Adipose tissue (tissue), 3 donors: ENCODE results near the gene LPP. TPM values are rescaled to one million over a fixed set of nuclear protein-coding genes. Genes with fewer than 3 reads are reported as not detected.

Source experiments
- H3K27ac ChIP-seq: one replicate; pipeline ENCODE4 v1.5.1; 2013; ENCODE audit warnings: low read depth, low read length
- WGBS, 3 donors: extraction: QIAGEN DNeasy Blood & Tissue Kit; methylation state at CpG; one replicate each; pipeline ENCODE4 v1.1.7; 2013; 5-methylcytosine and 5-hydroxymethylcytosine counted together
- polyA plus RNA-seq, 3 donors: library from polyadenylated mRNA; stranded (reverse); fragments of 200-250 nt; gene quantifications; one replicate each; pipeline ENCODE4 v1.2.3, GENCODE V29; 2013
- donor health status: healthy with polysubstance abuse.
- donor health status: Bipolar disorder and iron deficiency.
- donor health status: healthy.

Gene LPP
- polyA plus RNA-seq, 3 donors = 3.6 to 25.6 (median 11.3) TPM

GRCh38 chr3:188712248-188712924 lies 558.4 kb downstream of the LPP start:
- no peak overlapping the region for H3K27ac ChIP-seq
- WGBS, 3 donors = 35 to 82% (median 51%) methylated on average over 4 of the region's 4 CpGs

GRCh38 chr3:188712991-188713390 lies 559.0 kb downstream of the LPP start:
- WGBS, 3 donors = 42 to 91% (median 63%) methylated on average over 3 of the region's 3 CpGs
- H3K27ac ChIP-seq = no peak overlapping the region

DNA sequence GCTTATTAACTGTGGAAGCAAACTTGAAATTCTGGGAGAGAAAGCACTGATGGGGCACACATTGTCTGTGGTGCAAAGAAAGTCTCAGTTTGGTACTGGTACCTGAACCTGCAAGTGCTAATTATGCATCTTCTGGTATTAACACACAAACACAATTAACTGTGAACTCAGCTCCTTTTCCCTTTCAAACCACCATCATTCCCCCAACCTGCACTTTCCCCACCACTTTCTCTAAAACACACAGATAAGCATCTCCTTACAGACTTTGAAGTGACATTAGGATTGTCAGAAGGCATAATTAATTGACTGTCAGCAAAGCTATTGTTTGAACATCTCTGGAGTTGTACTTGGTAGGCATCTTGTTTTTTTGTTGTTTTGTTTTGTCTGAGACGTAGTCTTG lies 565.6 kb downstream of the LPP start:
- H3K27ac ChIP-seq = no peak overlapping the region
- 46 to 100% (median 97%) methylated on average over 1 of the region's 1 CpG for WGBS, 3 donors

- WGBS, 3 donors = 51 to 67% (median 57%) methylated on average over 3 of the region's 3 CpGs
Measured at GRCh38 chr3:188720215-188720614, 566.3 kb downstream of the LPP start.

DNA sequence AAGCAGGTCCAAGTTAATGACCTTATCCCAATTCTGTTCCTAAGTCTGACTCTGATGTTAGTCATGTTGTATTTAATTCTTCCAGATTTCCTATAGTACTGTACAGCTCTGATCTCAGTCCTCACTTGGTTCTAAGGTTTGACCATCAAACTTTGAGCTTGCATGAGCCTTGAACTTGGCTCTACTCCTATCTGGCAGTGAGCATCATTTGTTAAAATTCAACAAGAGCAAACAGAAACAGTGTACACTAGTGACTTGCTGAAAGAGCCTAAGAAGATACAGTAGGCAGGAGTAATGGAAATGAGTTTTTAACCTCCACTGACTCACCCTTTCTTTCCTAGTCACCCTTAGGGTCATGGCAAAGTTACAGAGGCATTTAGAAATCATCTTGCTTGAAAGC lies 566.7 kb downstream of the LPP start:
- H3K27ac ChIP-seq = no peak overlapping the region

More at GRCh38 chr3:188720215-188720614, 566.3 kb downstream of the LPP start:
- no peak overlapping the region for H3K27ac ChIP-seq

GRCh38 chr3:188721312-188721711 lies 567.4 kb downstream of the LPP start:
- H3K27ac ChIP-seq = no peak overlapping the region
- 96 to 99% (median 97%) methylated on average over 4 of the region's 4 CpGs for WGBS, 3 donors

DNA sequence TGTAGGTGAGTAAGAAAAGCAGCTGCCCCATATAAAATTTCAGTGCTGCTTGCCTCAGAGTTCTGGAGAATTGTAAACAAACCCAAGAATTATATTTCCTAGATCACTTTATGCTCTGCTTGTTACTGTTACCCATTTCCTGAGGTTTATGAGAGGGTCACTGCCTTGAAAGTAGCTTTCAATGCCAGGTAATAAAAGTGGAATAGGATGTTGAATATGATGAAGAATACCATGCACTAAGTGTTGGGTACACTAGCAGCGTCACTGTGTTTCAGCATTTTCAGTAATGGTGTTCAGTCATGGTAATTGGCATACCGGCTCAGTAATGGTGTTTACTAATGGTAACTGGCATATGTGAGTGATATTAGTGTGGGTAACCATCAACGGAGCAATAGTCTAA lies 568.0 kb downstream of the LPP start:
- H3K27ac ChIP-seq = no peak overlapping the region
- WGBS, 3 donors = 91 to 99% (median 97%) methylated on average over 3 of the region's 3 CpGs

GRCh38 chr3:188722963-188723362 lies 569.0 kb downstream of the LPP start:
- 91 to 93% (median 93%) methylated on average over 3 of the region's 3 CpGs for WGBS, 3 donors
- H3K27ac ChIP-seq = no peak overlapping the region

- H3K27ac ChIP-seq = no peak overlapping the region
- WGBS, 3 donors = 84 to 89% (median 88%) methylated on average over 2 of the region's 2 CpGs
Measured at GRCh38 chr3:188727052-188727451, 573.1 kb downstream of the LPP start.

- no peak overlapping the region for H3K27ac ChIP-seq
- 0 to 52% (median 47%) methylated on average over 1 of the region's 1 CpG for WGBS, 3 donors
Measured at GRCh38 chr3:188728371-188728896, 574.5 kb downstream of the LPP start.

DNA sequence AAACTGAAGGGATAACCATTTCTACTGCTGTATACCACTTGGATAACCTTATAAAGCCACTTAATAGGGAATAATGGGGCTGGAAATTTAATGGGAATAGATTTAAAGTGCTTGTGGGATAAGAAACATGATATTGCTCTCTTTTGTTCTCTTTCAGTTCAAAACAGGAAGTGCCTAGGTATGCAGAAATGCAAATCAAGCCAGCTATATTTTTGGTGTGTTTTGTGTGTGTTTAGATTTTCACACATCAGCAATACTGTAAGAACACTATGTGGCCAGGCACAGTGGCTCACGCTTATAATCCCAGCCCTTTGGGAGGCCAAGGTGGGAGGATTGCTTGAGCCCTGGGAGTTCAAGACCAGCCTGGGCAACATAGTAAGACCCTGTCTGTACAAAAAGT lies 575.5 kb downstream of the LPP start:
- no peak overlapping the region for H3K27ac ChIP-seq
- 94 to 100% (median 97%) methylated on average over 1 of the region's 1 CpG for WGBS, 3 donors

- H3K27ac ChIP-seq = no peak overlapping the region
Measured at GRCh38 chr3:188734395-188734794, 580.4 kb downstream of the LPP start.

DNA sequence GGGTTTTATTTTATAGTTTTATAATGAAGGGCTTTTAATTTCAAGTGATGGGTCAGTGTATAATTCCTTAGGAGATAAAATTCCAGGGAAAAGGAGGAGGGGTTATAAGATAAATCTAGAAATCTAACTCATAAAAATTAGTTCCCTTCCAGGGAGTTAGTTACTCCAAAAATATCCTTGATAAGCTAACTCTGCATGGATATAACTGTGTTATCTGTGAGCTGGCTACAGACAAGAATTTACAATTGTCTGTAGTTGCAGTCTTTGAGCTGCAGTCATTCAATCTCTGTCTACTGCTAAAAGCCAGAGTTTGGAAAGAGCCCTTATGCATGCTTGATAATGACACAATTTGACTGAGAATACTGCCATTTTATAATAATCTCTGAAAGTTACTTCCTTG lies 585.6 kb downstream of the LPP start:
- H3K27ac ChIP-seq = no peak overlapping the region

More at GRCh38 chr3:188734395-188734794, 580.4 kb downstream of the LPP start:
- 40 to 94% (median 93%) methylated on average over 1 of the region's 1 CpG for WGBS, 3 donors

DNA sequence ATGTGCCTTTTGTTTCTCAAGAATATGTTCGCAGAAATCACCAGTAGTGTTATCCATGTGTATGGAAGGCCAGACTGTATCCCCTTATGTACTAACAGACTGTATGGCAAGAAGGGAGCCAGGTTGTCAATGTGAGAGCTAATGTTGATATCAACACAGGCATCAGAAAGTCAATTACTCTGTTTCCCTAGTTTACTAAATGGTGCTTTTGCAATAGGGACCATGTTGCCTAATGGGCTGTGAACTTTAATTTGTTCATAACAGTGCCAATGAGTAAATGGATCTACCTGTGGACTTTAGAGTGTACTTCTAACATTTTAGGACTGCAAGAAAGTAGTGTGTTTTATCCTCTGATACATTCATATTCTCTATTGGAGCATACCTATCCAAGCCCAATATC lies 586.1 kb downstream of the LPP start:
- no peak overlapping the region for H3K27ac ChIP-seq
- 97 to 100% (median 100%) methylated on average over 1 of the region's 1 CpG for WGBS, 3 donors

DNA sequence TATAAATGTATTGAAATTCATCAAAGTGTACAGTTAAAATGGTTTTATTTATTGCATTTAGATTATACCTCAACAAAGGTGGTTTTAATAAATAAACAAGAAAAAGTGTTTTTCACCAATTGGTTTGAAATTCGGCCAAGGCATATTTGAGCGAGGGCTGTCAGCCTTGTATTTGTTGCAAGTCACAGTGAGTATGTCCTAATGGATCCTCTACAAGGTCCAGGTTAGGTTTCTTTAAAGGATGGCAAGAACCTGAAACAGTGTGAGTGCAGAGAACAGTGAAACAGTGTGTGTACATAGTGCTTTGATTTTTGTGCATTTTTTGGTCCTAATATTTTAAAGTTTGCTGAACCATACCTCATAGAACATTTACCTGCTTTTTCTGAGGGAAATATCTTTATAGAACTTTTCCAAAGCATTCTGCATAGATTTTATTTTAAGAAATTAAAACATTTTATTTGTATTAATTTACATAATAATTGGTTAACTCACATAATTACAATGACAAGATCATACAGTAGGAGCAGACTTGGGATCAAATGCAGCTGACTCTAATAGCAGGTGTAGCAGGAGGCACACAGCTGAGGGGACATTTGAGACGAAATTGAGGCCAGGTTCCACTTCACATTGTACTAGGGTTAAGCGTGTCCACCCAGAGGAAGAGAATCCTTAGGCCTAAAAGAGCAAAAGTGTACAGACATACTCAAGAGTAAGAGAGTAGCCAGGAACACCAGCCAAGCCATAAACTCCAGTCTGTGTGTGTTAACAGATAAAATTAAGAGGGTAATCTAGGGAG lies 589.0 kb downstream of the LPP start:
- H3K27ac ChIP-seq = no peak overlapping the region
- WGBS, 3 donors = 91 to 97% (median 95%) methylated on average over 4 of the region's 4 CpGs

DNA sequence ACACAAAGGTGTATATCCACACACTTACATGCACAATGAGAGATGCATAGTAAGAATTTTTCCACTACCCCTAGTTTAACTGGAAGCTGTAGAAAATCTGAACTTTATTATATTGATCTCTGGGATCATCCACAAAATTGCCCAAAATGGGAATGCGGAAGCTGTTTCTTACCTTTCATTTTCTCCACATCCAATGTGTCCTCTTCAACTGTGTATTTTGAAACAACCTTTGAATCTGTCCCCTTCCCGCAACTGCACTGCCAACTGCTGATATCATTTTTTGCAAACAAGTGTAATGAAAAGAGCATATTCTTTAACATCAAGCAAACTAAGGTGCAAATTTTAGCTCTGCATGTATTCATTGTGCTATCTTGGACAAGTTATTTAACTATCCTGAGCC lies 590.2 kb downstream of the LPP start:
- WGBS, 3 donors = 94 to 97% (median 96%) methylated on average over 2 of the region's 2 CpGs
- no peak overlapping the region for H3K27ac ChIP-seq

DNA sequence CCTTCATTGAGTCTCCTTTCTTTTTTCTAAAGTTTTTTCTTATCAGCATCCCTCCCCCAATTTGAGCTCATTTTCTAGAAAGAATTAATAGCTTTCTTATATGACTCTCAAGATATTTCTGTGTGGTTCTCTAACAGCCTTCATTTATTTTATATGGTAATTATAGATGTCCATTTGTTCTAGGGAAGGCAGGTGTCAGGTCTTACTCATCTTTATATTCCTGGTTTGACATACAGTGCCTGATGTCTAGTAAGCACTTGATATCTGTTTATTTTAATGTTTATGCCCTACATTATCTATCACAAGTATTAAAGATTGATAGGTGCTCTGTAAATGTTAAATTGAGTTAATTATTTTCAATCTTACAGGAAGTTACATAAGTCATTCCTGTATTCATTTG lies 591.1 kb downstream of the LPP start:
- no peak overlapping the region for H3K27ac ChIP-seq

GRCh38 chr3:188746291-188746783 lies 592.4 kb downstream of the LPP start:
- H3K27ac ChIP-seq = no peak overlapping the region
- WGBS, 3 donors = 38 to 83% (median 72%) methylated on average over 3 of the region's 3 CpGs

DNA sequence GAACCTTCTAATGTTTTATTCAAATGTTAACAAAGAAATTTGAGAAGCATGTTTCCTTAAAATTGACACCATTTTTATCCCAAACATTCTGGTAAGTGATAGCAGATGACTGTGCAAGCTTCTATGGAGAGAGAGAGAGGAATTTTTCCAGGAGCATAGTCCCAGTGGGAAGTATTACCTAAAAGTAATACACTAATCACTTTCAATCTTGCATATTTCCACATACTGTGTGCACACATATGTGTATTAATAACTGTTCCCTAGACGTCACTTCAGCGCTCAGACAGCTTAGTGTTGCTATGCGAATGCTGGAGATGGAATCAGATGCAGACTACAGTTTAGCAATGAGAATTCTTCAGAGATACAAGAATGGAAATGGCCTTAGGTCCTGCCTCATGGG lies 593.5 kb downstream of the LPP start:
- WGBS, 3 donors = 72 to 94% (median 73%) methylated on average over 3 of the region's 3 CpGs
- no peak overlapping the region for H3K27ac ChIP-seq
